Neural progenitor cell (in vitro differentiated cells): ENCODE data around the gene SAMD3.

Experiments
- CTCF ChIP-seq: fragments of 200-600 bp; sonication (generic); IDR thresholded peaks from 2 replicates; pipeline ENCODE4 v1.5.1; 2017; ENCODE audit warnings: antibody characterized with exemption, mild to moderate bottlenecking
- EZH2 ChIP-seq: fragments of 200-600 bp; sonication (generic); IDR thresholded peaks from 2 replicates; pipeline ENCODE4 v1.6.1; 2017; ENCODE audit warnings: antibody characterized with exemption, mild to moderate bottlenecking, moderate library complexity
- EZH2phosphoT487 ChIP-seq: fragments of 200-600 bp; sonication (generic); IDR thresholded peaks from 2 replicates; pipeline ENCODE4 v1.6.1; 2017; ENCODE audit warnings: antibody characterized with exemption

GRCh38 chr6:130240232-130240631 lies 17.5 kb upstream of the SAMD3 start:
- TF ChIP-seq CTCF (no peak), EZH2 (no peak), EZH2phosphoT487 (no peak)
